Ishikawa (cell line): ENCODE results near the gene FRRS1.

Experiments used
- CEBPB ChIP-seq: IDR thresholded peaks from 2 replicates; pipeline ENCODE4 v1.6.1; 2012
- CREB1 ChIP-seq: IDR thresholded peaks from 2 replicates; pipeline ENCODE4 v1.6.1; 2012; ENCODE audit warnings: low read depth
- EGR1 ChIP-seq: IDR thresholded peaks from 2 replicates; pipeline ENCODE4 v1.6.1; 2012
- EP300 ChIP-seq: IDR thresholded peaks from 2 replicates; pipeline ENCODE4 v1.6.1; 2012; ENCODE audit warnings: borderline replicate concordance
- FOXM1 ChIP-seq: IDR thresholded peaks from 2 replicates; pipeline ENCODE4 v1.6.1; 2012; ENCODE audit warnings: low read depth, borderline replicate concordance
- MAX ChIP-seq: IDR thresholded peaks from 2 replicates; pipeline ENCODE4 v1.6.1; 2012
- NFIC ChIP-seq: IDR thresholded peaks from 2 replicates; pipeline ENCODE4 v1.6.1; 2012
- RAD21 ChIP-seq: IDR thresholded peaks from 2 replicates; pipeline ENCODE4 v1.6.1; 2012; ENCODE audit warnings: low read depth
- REST ChIP-seq: IDR thresholded peaks from 2 replicates; pipeline ENCODE4 v1.6.1; 2012; ENCODE audit warnings: low read depth, mild to moderate bottlenecking
- TAF1 ChIP-seq: IDR thresholded peaks from 2 replicates; pipeline ENCODE4 v1.6.1; 2012; ENCODE audit warnings: low read depth, mild to moderate bottlenecking
- TCF12 ChIP-seq: IDR thresholded peaks from 2 replicates; pipeline ENCODE4 v1.6.1; 2012; ENCODE audit warnings: low read depth
- TEAD4 ChIP-seq: IDR thresholded peaks from 2 replicates; pipeline ENCODE4 v1.6.1; 2012
- USF1 ChIP-seq: IDR thresholded peaks from 2 replicates; pipeline ENCODE4 v1.6.1; 2012
- YY1 ChIP-seq: IDR thresholded peaks from 2 replicates; pipeline ENCODE4 v1.6.1; 2012; ENCODE audit warnings: low read depth
- ZBTB7A ChIP-seq: IDR thresholded peaks from 2 replicates; pipeline ENCODE4 v1.6.1; 2012; ENCODE audit warnings: low read depth

Gene FRRS1

GRCh38 chr1:99665212-99665611 lies 101.2 kb downstream of the FRRS1 start:
- TF ChIP-seq TEAD4 (no peak), REST (no peak)

- no peak for TF ChIP-seq YY1
- no peak for TF ChIP-seq RAD21
- TF ChIP-seq REST = no peak
- TF ChIP-seq CEBPB = no peak
- TF ChIP-seq EP300 = no peak
- no peak for TF ChIP-seq TEAD4
- TF ChIP-seq NFIC = no peak
- TF ChIP-seq FOXM1 = no peak
- TF ChIP-seq USF1 = no peak
- TF ChIP-seq TCF12 = no peak
- no peak for TF ChIP-seq MAX
- no peak for TF ChIP-seq ZBTB7A
- TF ChIP-seq CREB1 = no peak
- TF ChIP-seq EGR1 = no peak
Measured at GRCh38 chr1:99663501-99663900, 102.9 kb downstream of the FRRS1 start.

GRCh38 chr1:99662539-99663080 lies 103.8 kb downstream of the FRRS1 start:
- TF ChIP-seq RAD21 (no peak), YY1 (no peak), FOXM1 (no peak), EGR1 (no peak), EP300 (no peak), NFIC (no peak), REST (no peak), CEBPB (no peak), TEAD4 (no peak), ZBTB7A (no peak), USF1 (no peak), TCF12 (no peak), MAX (no peak), CREB1 (no peak), TAF1 (no peak)

- TF ChIP-seq CREB1 (no peak), USF1 (no peak), MAX (no peak), TCF12 (no peak), ZBTB7A (no peak), FOXM1 (no peak), EP300 (no peak), RAD21 (no peak), CEBPB (no peak), YY1 (no peak), TAF1 (no peak), TEAD4 (no peak), EGR1 (no peak), REST (no peak), NFIC (no peak)
Measured at GRCh38 chr1:99661780-99662179, 104.7 kb downstream of the FRRS1 start.
